Endothelial cell of umbilical vein (primary cell): ENCODE measurements around the gene LRRC37B. TPM values are rescaled to one million over a fixed set of nuclear protein-coding genes. Genes with fewer than 3 reads are reported as not detected.
"Not testable (repeated sequence)": the region's sequence is repeated elsewhere in the genome, so short reads cannot be mapped to it uniquely, and the experiment has no call there.

Experiments
- BruUV-seq: library from RNA; stranded (reverse); fragments of 400-500 nt; replicated peaks from 2 replicates; lab custom pipeline; 2021; lab: Mats Ljungman, UMichigan
- CTCF ChIA-PET: fragments of 300-600, 350-600 bp; sonication (Branson Sonifier 250); formaldehyde crosslinking; loops from one replicate; lab custom pipeline; 2021; ENCODE audit warnings: antibody characterized with exemption, inconsistent platforms; lab: Charles Lee
- POLR2A ChIA-PET: fragments of 300-600, 350-600 bp; sonication (Branson Sonifier 250); formaldehyde crosslinking; loops from one replicate; lab custom pipeline; 2021; ENCODE audit warnings: antibody characterized with exemption, inconsistent platforms; lab: Charles Lee
- DNase-seq: peaks from one replicate; pipeline ENCODE4 v3.0.0-alpha.2; 2011; ENCODE audit warnings: low read depth, low spot score
- FAIRE-seq: peaks from 2 replicates; lab custom pipeline; 2011; peaks lifted over from hg19 to GRCh38; lab: Jason Lieb, UNC
- H2AFZ ChIP-seq: 2 replicates; pipeline ENCODE4 v1.6.0; 2012; ENCODE audit warnings: low read depth, low read length, control low read depth, inconsistent platforms
- H3K27ac ChIP-seq: 2 replicates; pipeline ENCODE4 v1.5.1; 2011; ENCODE audit warnings: low read depth, mild to moderate bottlenecking, control low read depth, low read length, moderate library complexity; ENCODE audit not compliant: insufficient read depth
- H3K27me3 ChIP-seq, 2 experiments: 2 replicates each; pipeline versions ENCODE4 v1.6.0 to v1.6.1; 2011; ENCODE audit warnings: low read length in 2 of 2, mixed read lengths in 1 of 2; ENCODE audit not compliant: control insufficient read depth in 2 of 2, insufficient read depth in 2 of 2
- H3K36me3 ChIP-seq, 2 experiments: 2 replicates in 1 of 2; 3 replicates in 1 of 2; pipeline ENCODE4 v1.5.1; 2011; ENCODE audit warnings: low read length in 2 of 2, mild to moderate bottlenecking in 1 of 2, moderate library complexity in 1 of 2; ENCODE audit not compliant: control insufficient read depth in 2 of 2, insufficient read depth in 2 of 2; ENCODE audit errors: extremely low read depth in 1 of 2
- H3K4me1 ChIP-seq: 3 replicates; pipeline ENCODE4 v1.5.1; 2011; ENCODE audit warnings: mild to moderate bottlenecking, low read length; ENCODE audit not compliant: control insufficient read depth, insufficient read depth; ENCODE audit errors: extremely low read depth
- H3K4me2 ChIP-seq: 2 replicates; pipeline ENCODE4 v1.6.1; 2011; ENCODE audit warnings: low read length, control low read depth, mixed read lengths; ENCODE audit not compliant: insufficient read depth
- H3K4me3 ChIP-seq, 3 experiments: fragments of 200-600 bp in 1 of 3; sonication (generic), shearing (Covaris generic) in 1 of 3; replicated peaks in 1 of 3; 2 replicates each; pipeline ENCODE4 v1.5.1; 2011 to 2016; ENCODE audit warnings: control low read depth in 3 of 3, low read length in 3 of 3, mild to moderate bottlenecking in 2 of 3, inconsistent platforms in 1 of 3, low read depth in 1 of 3, moderate library complexity in 1 of 3; ENCODE audit not compliant: insufficient read depth in 1 of 3
- H3K79me2 ChIP-seq: 2 replicates; pipeline ENCODE4 v1.6.0; 2012; ENCODE audit warnings: low read length, inconsistent platforms; ENCODE audit not compliant: control insufficient read depth, insufficient read depth
- H3K9ac ChIP-seq: replicated peaks from 2 replicates; pipeline ENCODE3; 2011; ENCODE audit warnings: low read length, control low read depth; ENCODE audit not compliant: insufficient read depth; ENCODE audit errors: extremely low read depth
- H3K9me1 ChIP-seq: replicated peaks from 3 replicates; pipeline ENCODE4 v1.6.0; 2011; ENCODE audit warnings: mild to moderate bottlenecking, low read length; ENCODE audit not compliant: control insufficient read depth, insufficient read depth; ENCODE audit errors: extremely low read depth
- H3K9me3 ChIP-seq: replicated peaks from 2 replicates; pipeline ENCODE4 v1.5.1; 2012; ENCODE audit warnings: low read length, inconsistent platforms; ENCODE audit not compliant: control insufficient read depth, insufficient read depth
- H4K20me1 ChIP-seq: replicated peaks from 2 replicates; pipeline ENCODE3; 2011; ENCODE audit warnings: mild to moderate bottlenecking, low read length; ENCODE audit not compliant: control insufficient read depth, insufficient read depth; ENCODE audit errors: extremely low read depth
- GATA2 ChIP-seq: IDR thresholded peaks from 2 replicates; pipeline ENCODE4 v1.7.0; 2011; ENCODE audit warnings: low read depth, mild to moderate bottlenecking, moderate library complexity, mixed read lengths, low read length; ENCODE audit not compliant: insufficient read length, insufficient read depth
- dilution Hi-C: fragments of 300-500 bp; cut with MboI; formaldehyde crosslinking; loops from one replicate; pipeline ENCODE4 v1.15.0; 2019; ENCODE audit warnings: low sequenced_read_pairs; ENCODE audit not compliant: extremely low pct_ligation_motif_present
- intact Hi-C: fragments of 100-400 bp; cut with micrococcal nuclease; formaldehyde crosslinking; loops from one replicate; pipeline ENCODE4 v1.10.0; 2022
- polyA plus RNA-seq, 4 experiments: library from polyadenylated mRNA; depleted of rRNA in 3 of 4; stranded (reverse) in 3 of 4; unstranded in 1 of 4; fragments of >200 nt; gene quantifications; 2 replicates each; pipeline versions ENCODE4 v1.2.1 to v1.2.3, GENCODE V29; 2011 to 2012; ENCODE audit warnings: missing spikeins in 1 of 4
- total RNA-seq: library from RNA; stranded (reverse); gene quantifications from 2 replicates; pipeline ENCODE4 v1.2.3, GENCODE V29; 2021
- TF ChIP-seq, protein P1 (sequence below), 2 donors: IDR thresholded peaks; 1 replicate in 1 of 2; 2 replicates in 1 of 2; pipeline ENCODE4 v1.5.1; 2011; ENCODE audit warnings: low read length in 2 of 2, mild to moderate bottlenecking in 2 of 2, moderate library complexity in 2 of 2, control low read depth in 1 of 2, inconsistent platforms in 1 of 2, low read depth in 1 of 2; ENCODE audit not compliant: insufficient read depth in 1 of 2; ENCODE audit errors: extremely low read depth in 1 of 2

The LRRC37B gene
- total and polyA plus RNA-seq, 2 donors (not counting 3 experiments of a cell fraction or from before 2014, with no cell fraction given) = 12.9 to 22.5 TPM

DNA sequence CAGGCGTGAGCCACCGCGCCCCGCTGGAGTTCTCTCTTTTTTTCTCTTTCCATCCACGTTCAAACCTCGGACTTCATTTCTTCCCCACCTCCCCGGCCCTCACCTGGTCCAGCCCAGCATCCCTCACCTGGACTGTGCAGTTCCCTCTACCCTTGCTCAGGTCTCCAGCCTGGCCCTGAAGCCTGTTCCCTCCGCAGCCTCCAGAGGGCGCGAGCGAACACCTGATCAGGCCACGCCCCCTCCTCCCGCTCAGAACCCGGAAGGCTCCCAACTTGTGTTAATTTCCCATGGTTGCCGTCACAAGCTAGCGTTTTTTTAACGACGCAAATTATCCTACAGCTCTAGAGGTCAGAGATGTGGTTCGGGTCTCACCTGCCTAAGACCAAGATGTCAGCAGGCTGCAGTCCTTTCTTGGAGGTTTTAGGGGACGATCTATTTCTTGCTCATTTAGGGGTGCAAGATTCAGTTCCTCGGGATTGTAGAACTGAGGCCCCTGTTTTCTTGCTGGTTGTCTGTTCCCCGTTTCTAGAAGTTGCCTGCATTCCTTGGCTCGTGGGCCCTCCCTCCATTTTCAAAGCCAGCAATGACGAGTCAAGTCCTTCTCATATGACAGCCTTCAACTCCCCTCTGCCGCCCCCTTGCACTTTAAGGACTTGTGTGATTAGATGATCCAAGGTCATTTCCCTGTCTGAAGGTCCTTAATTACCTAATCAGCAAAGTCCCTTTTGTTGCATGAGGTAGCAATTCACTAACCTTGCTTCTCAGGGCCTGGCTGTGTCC is 59.9 kb downstream of the LRRC37B start:
- BruUV-seq, dilution Hi-C loops: not testable (repeated sequence)

DNA sequence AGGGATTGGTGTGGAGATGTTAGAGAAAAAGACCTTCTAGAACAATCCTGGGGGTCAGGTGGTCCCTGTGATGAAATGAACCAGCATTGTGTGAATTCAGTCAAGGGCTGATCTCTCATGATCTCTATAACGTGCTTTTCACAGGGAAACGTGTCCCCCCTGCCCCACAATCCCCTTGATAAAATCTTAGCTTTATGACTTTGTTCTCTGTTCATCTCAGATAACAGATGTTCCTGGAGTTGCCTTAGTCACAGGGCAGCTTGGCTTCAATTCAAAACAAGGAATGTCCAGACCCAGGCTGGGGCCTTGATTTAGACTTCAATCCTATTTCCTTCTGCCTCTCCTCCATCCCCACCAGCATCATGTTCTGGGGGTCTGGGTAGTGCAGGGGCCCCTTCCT is 61.9 kb downstream of the LRRC37B start:
- H3K9me3 ChIP-seq, intact Hi-C loops, H3K4me3 ChIP-seq, BruUV-seq, H4K20me1 ChIP-seq, H3K36me3 ChIP-seq, H3K9ac ChIP-seq, H3K4me2 ChIP-seq, H3K4me1 ChIP-seq, H3K79me2 ChIP-seq, dilution Hi-C loops, H2AFZ ChIP-seq, H3K27me3 ChIP-seq, H3K9me1 ChIP-seq, POLR2A ChIA-PET: not testable (repeated sequence)
- TF ChIP-seq GATA2 = peak; percentile 81
- CTCF ChIA-PET = interaction anchor here (1.1 to 1.4 kb wide), 2 partner anchors 62 to 70 kb away, joined by 3 to 5 read pairs; partner anchors contain the start of gene LRRC37B
- FAIRE-seq (peak; percentile 63), DNase-seq (peak; percentile 70)
- peak overlapping the region; percentile 51 for H3K27ac ChIP-seq

More for the DNA sequence above, 59.9 kb downstream of the LRRC37B start:
- H3K4me1 ChIP-seq, H3K27me3 ChIP-seq, H3K9me1 ChIP-seq, H3K27ac ChIP-seq, H3K9me3 ChIP-seq, H3K4me3 ChIP-seq, CTCF ChIA-PET, H3K4me2 ChIP-seq, POLR2A ChIA-PET, H3K79me2 ChIP-seq, H3K9ac ChIP-seq, H4K20me1 ChIP-seq, DNase-seq, intact Hi-C loops, H3K36me3 ChIP-seq: not testable (repeated sequence)
- H2AFZ ChIP-seq = peak overlapping the region; percentile 54
- TF ChIP-seq, protein P1, sequence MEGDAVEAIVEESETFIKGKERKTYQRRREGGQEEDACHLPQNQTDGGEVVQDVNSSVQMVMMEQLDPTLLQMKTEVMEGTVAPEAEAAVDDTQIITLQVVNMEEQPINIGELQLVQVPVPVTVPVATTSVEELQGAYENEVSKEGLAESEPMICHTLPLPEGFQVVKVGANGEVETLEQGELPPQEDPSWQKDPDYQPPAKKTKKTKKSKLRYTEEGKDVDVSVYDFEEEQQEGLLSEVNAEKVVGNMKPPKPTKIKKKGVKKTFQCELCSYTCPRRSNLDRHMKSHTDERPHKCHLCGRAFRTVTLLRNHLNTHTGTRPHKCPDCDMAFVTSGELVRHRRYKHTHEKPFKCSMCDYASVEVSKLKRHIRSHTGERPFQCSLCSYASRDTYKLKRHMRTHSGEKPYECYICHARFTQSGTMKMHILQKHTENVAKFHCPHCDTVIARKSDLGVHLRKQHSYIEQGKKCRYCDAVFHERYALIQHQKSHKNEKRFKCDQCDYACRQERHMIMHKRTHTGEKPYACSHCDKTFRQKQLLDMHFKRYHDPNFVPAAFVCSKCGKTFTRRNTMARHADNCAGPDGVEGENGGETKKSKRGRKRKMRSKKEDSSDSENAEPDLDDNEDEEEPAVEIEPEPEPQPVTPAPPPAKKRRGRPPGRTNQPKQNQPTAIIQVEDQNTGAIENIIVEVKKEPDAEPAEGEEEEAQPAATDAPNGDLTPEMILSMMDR (IDR thresholded peaks at IDR 0.05; ENCODE audit: extremely low read depth in 1 of 2, insufficient read depth in 1 of 2, low read depth in 1 of 2, low read length in 2 of 2) = peak in 1 of 2 donors; percentile 13
- FAIRE-seq = peak; percentile 79

DNA sequence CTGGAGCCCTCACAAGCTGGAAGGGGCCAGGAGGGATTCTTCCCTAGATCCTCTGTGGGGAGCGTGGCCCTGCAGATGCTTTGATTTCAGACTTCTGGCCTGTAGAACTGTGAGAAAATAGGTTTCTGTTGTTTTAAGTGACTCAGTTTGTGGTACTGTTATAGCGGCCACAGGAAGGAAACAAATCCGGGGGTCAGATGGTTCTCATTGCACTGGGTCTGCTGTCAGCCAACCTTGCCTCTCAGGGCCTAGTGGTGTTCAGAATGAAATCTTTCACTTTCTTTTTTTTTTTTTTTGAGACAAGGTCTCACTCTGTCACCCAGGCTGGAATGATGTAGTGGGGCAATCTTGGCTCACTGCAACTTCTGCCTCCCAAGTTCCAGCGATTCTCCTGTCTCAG is 64.8 kb downstream of the LRRC37B start:
- CTCF ChIA-PET, H3K9me1 ChIP-seq, dilution Hi-C loops, DNase-seq, BruUV-seq, H3K9ac ChIP-seq, intact Hi-C loops, H3K4me3 ChIP-seq, H3K4me1 ChIP-seq, H2AFZ ChIP-seq, H3K4me2 ChIP-seq, H3K27me3 ChIP-seq, H3K79me2 ChIP-seq, H3K9me3 ChIP-seq, H4K20me1 ChIP-seq, POLR2A ChIA-PET, H3K36me3 ChIP-seq: not testable (repeated sequence)
- peak overlapping the region; percentile 15 for H3K27ac ChIP-seq
- peak; percentile 100 for FAIRE-seq
